K562 (cell line): ENCODE results near the gene BSPRY. TPM values are rescaled to one million over a fixed set of nuclear protein-coding genes. Genes with fewer than 3 reads are reported as not detected.
A peak's percentile ranks its signal among the peaks of the same experiment; 100 is the strongest.

Experiments used
- ATAC-seq: fragments of 200-7000 bp; cut with Tn5 transposase; 3 replicates; pipeline ENCODE4 v1.9.1; 2020; ENCODE audit warnings: moderate library complexity
- BruUV-seq: library from RNA; stranded (reverse); fragments of 400-500 nt; replicated peaks from 2 replicates; lab custom pipeline; 2021; lab: Mats Ljungman, UMichigan
- CTCF ChIA-PET: fragments of 300-600 bp; formaldehyde crosslinking; extraction: SDS; loops from one replicate; lab custom pipeline; 2021; ENCODE audit warnings: low intra/inter-chr PET ratio; lab: Yijun Ruan, JAX
- POLR2A ChIA-PET: fragments of 300-600, 350-650 bp; sonication (Branson Sonifier 250); formaldehyde crosslinking; extraction: SDS; loops from one replicate; lab custom pipeline; 2021; ENCODE audit warnings: antibody characterized with exemption, inconsistent platforms; lab: Yijun Ruan, JAX
- DNase-seq, 4 experiments: peaks; one replicate each; pipeline versions ENCODE4 v3.0.0 to v3.0.0-alpha.2; 2011 to 2018; ENCODE audit warnings: low spot score in 3 of 4, mixed read lengths in 3 of 4; ENCODE audit errors: extremely low read depth in 1 of 4
- FAIRE-seq: peaks from 2 replicates; lab custom pipeline; 2011; peaks lifted over from hg19 to GRCh38; lab: Jason Lieb, UNC
- H2AFZ ChIP-seq: 2 replicates; pipeline ENCODE4 v1.6.0; 2011; ENCODE audit warnings: low read depth, low read length, control low read depth, inconsistent platforms
- H3K27ac ChIP-seq: fragments of 200-600 bp; 3 replicates; pipeline ENCODE4 v1.8.0; 2011; ENCODE audit warnings: low read depth, mild to moderate bottlenecking, control low read depth, inconsistent platforms, low read length, moderate library complexity, mixed read lengths; ENCODE audit errors: extremely low read depth
- H3K27me3 ChIP-seq, 2 experiments: fragments of 300-600 bp in 1 of 2; 2 replicates in 1 of 2; 3 replicates in 1 of 2; pipeline versions ENCODE4 v1.6.0 to v1.8.0; 2011; ENCODE audit warnings: inconsistent platforms in 2 of 2, low read length in 2 of 2, mild to moderate bottlenecking in 1 of 2, mixed read lengths in 1 of 2, moderate library complexity in 1 of 2; ENCODE audit not compliant: control insufficient read depth in 2 of 2, insufficient read depth in 2 of 2
- H3K36me3 ChIP-seq: fragments of 300-600 bp; 3 replicates; pipeline ENCODE4 v1.8.0; 2011; ENCODE audit warnings: mild to moderate bottlenecking, low read length, inconsistent platforms; ENCODE audit not compliant: control insufficient read depth, insufficient read depth
- H3K4me1 ChIP-seq, 2 experiments: fragments of 200-600 bp in 1 of 2; replicated peaks in 1 of 2; 2 replicates in 1 of 2; 3 replicates in 1 of 2; pipeline versions ENCODE4 v1.5.1 to v1.8.0; 2011; ENCODE audit warnings: inconsistent platforms in 2 of 2, low read length in 2 of 2, mild to moderate bottlenecking in 1 of 2, mixed read lengths in 1 of 2, moderate library complexity in 1 of 2; ENCODE audit not compliant: control insufficient read depth in 2 of 2, insufficient read depth in 2 of 2
- H3K4me2 ChIP-seq: 2 replicates; pipeline ENCODE4 v1.6.1; 2011; ENCODE audit warnings: low read length, control low read depth, inconsistent platforms, mixed read lengths; ENCODE audit not compliant: insufficient read depth
- H3K4me3 ChIP-seq: fragments of 200-600 bp; sonication (generic), shearing (Covaris generic); 2 replicates; pipeline ENCODE4 v1.5.1; 2016; ENCODE audit warnings: control low read depth, inconsistent platforms
- H3K79me2 ChIP-seq: fragments of 200-600 bp; 3 replicates; pipeline ENCODE4 v1.8.0; 2011; ENCODE audit warnings: low read length, inconsistent platforms; ENCODE audit not compliant: control insufficient read depth, insufficient read depth
- H3K9ac ChIP-seq, 2 experiments: 2 replicates each; pipeline versions ENCODE4 v1.6.0 to v1.6.1; 2011; ENCODE audit warnings: low read depth in 2 of 2, low read length in 2 of 2, control low read depth in 1 of 2, inconsistent platforms in 1 of 2, mild to moderate bottlenecking in 1 of 2, mixed read lengths in 1 of 2; ENCODE audit not compliant: insufficient read depth in 1 of 2
- H3K9me1 ChIP-seq: one replicate; pipeline ENCODE4 v1.6.0; 2011; ENCODE audit warnings: inconsistent platforms, mild to moderate bottlenecking, low read length, moderate library complexity; ENCODE audit not compliant: control insufficient read depth, insufficient read depth
- H3K9me3 ChIP-seq: replicated peaks from 2 replicates; pipeline ENCODE4 v1.5.1; 2011; ENCODE audit warnings: low read depth, low read length, inconsistent platforms; ENCODE audit not compliant: control insufficient read depth, insufficient read depth
- H4K20me1 ChIP-seq: replicated peaks from 2 replicates; pipeline ENCODE4 v1.6.1; 2011; ENCODE audit warnings: low read length, inconsistent platforms, mixed read lengths; ENCODE audit not compliant: control insufficient read depth, insufficient read depth
- BCOR ChIP-seq: fragments of 450-650 bp; IDR thresholded peaks from 2 replicates; pipeline ENCODE4 v1.6.1; 2016
- HLTF ChIP-seq: fragments of 450-650 bp; IDR thresholded peaks from 2 replicates; pipeline ENCODE4 v1.6.1; 2016
- HMG20A ChIP-seq: fragments of 450-650 bp; formaldehyde crosslinking; conservative IDR thresholded peaks from 2 replicates; pipeline ENCODE4 v1.4.0; 2020; ENCODE audit warnings: mild to moderate bottlenecking, mixed read lengths
- IRF9 ChIP-seq: fragments of 450-650 bp; IDR thresholded peaks from 2 replicates; pipeline ENCODE4 v1.6.1; 2016; ENCODE audit warnings: missing biosample characterization, missing genetic modification characterization
- RBM25 ChIP-seq: fragments of 200-400 bp; formaldehyde crosslinking; IDR thresholded peaks from 2 replicates; pipeline ENCODE4 v1.6.1; 2018; ENCODE audit warnings: low read length, low read depth, moderate library complexity; ENCODE audit not compliant: severe bottlenecking
- ZNF324 ChIP-seq: fragments of 250-450 bp; sonication (Bioruptor Pico); IDR thresholded peaks from 2 replicates; pipeline ENCODE4 v1.4.0; 2020; ENCODE audit warnings: mild to moderate bottlenecking
- WGBS: fragments of 100-300 bp; shearing (Covaris generic); methylation state at CpG from one replicate; pipeline ENCODE4 v1.1.6; 2016; ENCODE audit warnings: low coverage, mixed read lengths; ENCODE audit not compliant: insufficient coverage; ENCODE audit errors: missing lambda C conversion rate; 5-methylcytosine and 5-hydroxymethylcytosine counted together
- in situ Hi-C: fragments of 300-500 bp; cut with MboI; formaldehyde crosslinking; loops from 4 replicates; pipeline ENCODE4 v1.15.0; 2018; ENCODE audit warnings: inconsistent platforms, mixed read lengths
- intact Hi-C: fragments of 100-400 bp; cut with micrococcal nuclease; formaldehyde crosslinking; loops from 2 replicates; pipeline ENCODE4 v1.14.2; 2022
- polyA plus RNA-seq, 8 experiments: library from polyadenylated mRNA; depleted of rRNA in 4 of 8; stranded (reverse) in 5 of 8; unstranded in 3 of 8; fragments of >200 nt; fragmentation: Nextera tagmentation in 2 of 8; fragmentation: Illumina TruSeq in 1 of 8; extraction: Ambion mirVana in 2 of 8; extraction: Trizol in 1 of 8; gene quantifications; 2 replicates each; pipeline versions ENCODE4 v1.2.1 to v1.2.3, GENCODE V29; 2011 to 2014; ENCODE audit warnings: inconsistent platforms in 1 of 8, missing spikeins in 1 of 8
- total RNA-seq, 7 experiments: library from RNA; depleted of rRNA in 6 of 7; stranded (reverse); fragments of >200 nt in 6 of 7; fragmentation: Illumina TruSeq in 2 of 7; extraction: Trizol in 2 of 7; gene quantifications; 2 replicates each; pipeline versions ENCODE4 v1.2.1 to v1.2.3, GENCODE V29; 2011 to 2021; ENCODE audit warnings: low replicate concordance in 1 of 7

Gene BSPRY
- total and polyA plus RNA-seq, 9 of the 15 experiments (the other 6 are each of a cell fraction or from before 2014, with no cell fraction given), result 0.07 to 0.67 (median 0.18) TPM

GRCh38 chr9:113386571-113387393 is 37.4 kb downstream of the BSPRY start:
- WGBS, result 62% methylated on average over 4 of the region's 4 CpGs
- no peaks in the 10 kb centered on the region for H3K79me2 ChIP-seq
- H3K9ac ChIP-seq, result no peak overlapping the region
- ChIA-PET POLR2A (interaction anchor here (0.5 to 1.8 kb wide), 4 partner anchors 11 to 24 kb away, joined by 3 to 4 read pairs (median 4); partner anchors contain the start of genes C9orf43 and POLE3), CTCF (no interaction called here)
- in situ Hi-C loops (no loop called here), intact Hi-C loops (no loop called here)
- H3K27ac ChIP-seq, result no peak overlapping the region
- H3K9me3 ChIP-seq, result no peaks in the 10 kb centered on the region
- TSS peak; percentile 73 for BruUV-seq
- ATAC-seq, result no peak
- DNase-seq, result no peak
- no peak for FAIRE-seq
- H3K9me1 ChIP-seq, result no peaks in the 10 kb centered on the region
- H3K36me3 ChIP-seq, result peaks cover 33% of the 10 kb centered on the region; the same call in 2 of the 3 replicates
- H4K20me1 ChIP-seq, result no peaks in the 10 kb centered on the region
- H3K4me1 ChIP-seq, result peaks cover 2 to 5% of the 10 kb centered on the region in 2 experiments; a peak in 3 of 5 replicates
- no peak overlapping the region for H3K4me3 ChIP-seq
- TF ChIP-seq IRF9 (tag) (no peak), HMG20A (CRISPR knock-in tag) (no peak), RBM25 (peak; percentile 84), HLTF (no peak), ZNF324 (CRISPR knock-in tag) (peak; percentile 80), BCOR (0 out of 2 replicates have a peak, but pooled peaks have one; percentile 42)
- H2AFZ ChIP-seq, result no peak overlapping the region
- H3K4me2 ChIP-seq, result no peak overlapping the region
- H3K27me3 ChIP-seq, result no peaks in the 10 kb centered on the region
